Stimulated activated CD4-positive, alpha-beta T cell treated with anti-CD3 and anti-CD28 coated beads, Interleukin-15, amount 100 ng/mL, for 48 hours (primary cell): Measurements from ENCODE around the gene KRT33B.
"Not testable (repeated sequence)": the region's sequence is repeated elsewhere in the genome, so short reads cannot be mapped to it uniquely, and the experiment has no call there.

ENCODE experiments used
- DNase-seq, 2 donors: peaks; one replicate each; pipeline ENCODE4 v3.0.0-alpha.2; 2020; ENCODE audit warnings: low read depth in 2 of 2

The KRT33B gene

DNA sequence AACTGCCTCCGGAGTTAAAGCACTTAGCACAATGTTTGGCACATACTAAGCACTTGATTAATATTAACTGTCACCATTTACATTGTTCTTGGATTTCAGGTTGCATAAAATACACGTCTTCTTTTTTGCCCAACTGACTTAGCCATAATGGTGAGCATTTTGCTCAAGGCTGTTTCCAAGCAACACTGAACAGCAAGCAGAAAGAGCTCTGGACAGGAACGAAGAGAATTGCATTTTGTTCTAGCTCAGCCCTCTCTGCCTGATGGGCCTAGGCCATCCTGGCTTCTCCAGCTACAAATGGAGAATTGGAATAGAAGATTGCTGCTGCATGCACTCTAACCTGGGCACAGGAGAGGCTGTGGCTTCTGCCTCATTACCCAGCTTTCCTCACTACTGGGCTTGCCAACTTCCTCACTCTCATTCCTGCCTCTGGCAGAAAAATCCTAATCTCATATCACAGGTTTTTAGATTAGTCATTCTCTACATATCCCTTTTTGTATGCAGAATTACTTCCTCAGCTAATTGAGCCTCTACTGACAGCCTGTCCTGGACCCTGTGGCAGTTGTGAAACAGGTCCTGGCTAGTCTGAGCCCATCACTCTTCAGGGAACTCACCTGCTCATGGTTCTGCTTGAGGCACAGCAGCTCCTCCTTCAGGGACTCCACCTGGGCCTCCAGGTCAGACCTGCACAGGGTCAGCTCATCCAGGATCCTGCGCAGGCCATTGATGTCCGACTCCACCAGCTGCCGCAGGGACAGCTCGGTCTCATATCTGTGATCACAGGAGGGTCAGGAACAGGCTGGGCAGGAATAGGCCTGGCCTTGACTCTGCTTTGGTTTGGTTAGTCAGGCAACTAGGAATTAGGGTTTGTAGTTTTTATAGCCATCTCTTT, 21.5 kb downstream of the KRT33B start:
- DNase-seq = no peak

DNA sequence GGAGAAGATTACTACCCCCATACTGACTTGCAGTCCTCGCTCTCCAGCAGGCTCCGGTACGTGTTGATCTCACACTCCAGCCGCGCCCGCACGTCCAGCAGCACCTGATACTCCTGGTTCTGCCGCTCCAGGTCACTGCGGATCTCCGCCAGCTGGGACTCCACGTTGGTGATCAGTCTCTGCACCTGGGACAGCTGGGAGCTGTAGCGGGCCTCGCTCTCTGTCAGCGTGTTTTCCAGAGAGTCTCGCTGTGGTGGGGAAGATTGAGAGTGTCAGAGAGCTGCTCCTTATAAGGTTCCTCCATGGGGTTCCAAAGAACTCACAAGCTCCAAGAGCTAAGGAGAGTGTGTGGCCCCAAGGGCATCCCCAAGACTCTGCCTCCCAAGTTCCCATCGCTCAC, 23.2 kb downstream of the KRT33B start:
- DNase-seq = not testable (repeated sequence)

DNA sequence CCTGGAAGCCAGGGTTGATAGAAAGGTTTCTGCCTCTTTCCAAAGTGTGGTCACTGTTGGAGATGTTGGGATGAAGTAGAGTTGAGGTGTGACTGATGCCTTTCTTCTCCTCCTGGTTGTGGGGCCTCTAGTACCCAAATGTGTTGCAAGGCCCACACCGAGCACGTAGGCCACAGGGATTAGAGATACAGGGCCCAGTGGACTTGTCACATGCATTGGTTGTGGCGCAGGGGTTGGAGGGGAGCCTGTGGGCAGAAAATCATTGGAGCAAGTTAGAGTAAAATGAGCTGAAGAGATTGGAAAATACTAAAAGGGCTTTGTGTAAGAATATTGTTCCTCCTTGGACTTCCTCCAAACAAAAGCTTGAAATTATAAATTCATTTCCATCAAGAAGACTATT, 23.6 kb downstream of the KRT33B start:
- no peak for DNase-seq

DNA sequence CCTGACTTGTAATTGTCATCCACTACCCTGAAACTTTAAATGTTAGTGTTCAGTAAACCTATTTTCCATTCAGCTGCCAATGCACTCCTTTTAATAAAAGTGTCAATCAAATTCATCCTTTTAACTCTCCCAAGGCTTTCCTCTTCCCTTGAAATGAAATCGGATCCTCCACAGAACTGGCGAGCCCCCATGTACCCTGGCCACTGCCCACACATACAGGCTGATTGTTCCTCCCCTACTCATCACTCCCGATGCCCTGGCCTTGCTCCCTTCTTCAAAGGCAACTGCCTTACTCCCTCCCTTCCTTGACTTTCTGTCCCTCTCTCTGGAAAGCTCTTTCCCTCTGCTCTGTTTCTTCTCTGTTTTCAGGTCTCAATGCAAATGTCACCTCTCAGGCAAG, 26.6 kb downstream of the KRT33B start:
- no peak for DNase-seq

DNA sequence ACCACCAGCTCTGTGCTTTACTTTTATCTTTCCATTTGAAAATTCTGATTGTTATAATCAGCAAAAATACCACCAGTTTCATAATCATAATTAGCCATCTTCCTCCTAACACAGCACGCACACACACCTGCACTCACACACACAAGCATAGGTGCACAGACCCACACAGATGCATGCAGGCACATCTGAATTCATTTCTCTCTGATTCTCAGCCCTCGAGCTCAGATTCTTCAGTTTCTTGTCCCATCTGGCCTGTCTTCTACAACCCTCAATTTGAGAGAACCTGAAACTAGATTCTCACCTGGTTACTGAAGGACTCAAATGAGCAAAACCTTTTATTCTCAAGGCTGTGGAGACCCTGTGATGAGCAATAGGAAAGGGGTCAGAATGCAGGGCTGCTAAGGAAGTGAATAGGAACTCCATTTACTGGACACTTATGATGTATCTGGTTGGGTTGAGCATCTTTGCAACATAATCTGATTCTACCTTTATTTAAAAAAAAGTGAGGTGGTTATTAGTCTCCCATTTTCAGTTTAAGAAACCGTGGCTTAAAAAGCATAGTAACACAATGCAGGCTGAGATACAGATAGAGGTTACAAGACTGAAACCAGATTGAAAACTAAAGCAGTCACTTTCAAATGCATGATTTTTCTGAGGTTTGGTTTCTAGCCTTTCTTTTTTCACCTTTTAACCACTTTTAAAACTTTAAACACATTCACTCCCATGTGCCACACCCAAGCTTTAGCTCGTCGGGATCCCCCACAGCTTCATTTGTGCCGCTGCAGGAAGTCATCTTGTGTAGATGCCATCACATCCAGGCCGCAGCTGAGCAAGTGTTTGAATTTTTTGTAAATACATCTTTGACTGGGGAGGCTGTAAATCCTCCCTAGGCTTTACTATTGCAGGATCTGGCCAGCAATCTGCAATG, 28.4 kb downstream of the KRT33B start:
- DNase-seq = peak; percentile 17 to 38

DNA sequence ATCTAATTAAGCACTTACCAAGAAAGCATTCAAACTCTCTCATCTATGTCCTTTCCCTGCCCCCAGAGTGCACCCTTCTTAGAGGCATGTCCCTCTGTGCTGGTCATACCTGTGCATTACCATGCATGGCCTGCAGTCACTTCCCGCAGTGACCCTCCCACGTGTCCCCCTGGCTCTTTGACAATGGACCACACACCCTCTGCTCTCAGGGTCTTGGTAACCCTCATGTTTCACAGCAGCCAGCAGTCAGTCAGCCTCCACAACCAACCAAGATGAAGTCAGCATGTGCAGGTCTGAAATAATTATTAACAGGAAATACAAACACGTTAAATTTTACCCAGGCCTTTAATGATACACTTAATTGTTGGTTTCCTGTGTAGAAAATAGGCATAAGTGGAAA, 29.1 kb downstream of the KRT33B start:
- DNase-seq = no peak

DNA sequence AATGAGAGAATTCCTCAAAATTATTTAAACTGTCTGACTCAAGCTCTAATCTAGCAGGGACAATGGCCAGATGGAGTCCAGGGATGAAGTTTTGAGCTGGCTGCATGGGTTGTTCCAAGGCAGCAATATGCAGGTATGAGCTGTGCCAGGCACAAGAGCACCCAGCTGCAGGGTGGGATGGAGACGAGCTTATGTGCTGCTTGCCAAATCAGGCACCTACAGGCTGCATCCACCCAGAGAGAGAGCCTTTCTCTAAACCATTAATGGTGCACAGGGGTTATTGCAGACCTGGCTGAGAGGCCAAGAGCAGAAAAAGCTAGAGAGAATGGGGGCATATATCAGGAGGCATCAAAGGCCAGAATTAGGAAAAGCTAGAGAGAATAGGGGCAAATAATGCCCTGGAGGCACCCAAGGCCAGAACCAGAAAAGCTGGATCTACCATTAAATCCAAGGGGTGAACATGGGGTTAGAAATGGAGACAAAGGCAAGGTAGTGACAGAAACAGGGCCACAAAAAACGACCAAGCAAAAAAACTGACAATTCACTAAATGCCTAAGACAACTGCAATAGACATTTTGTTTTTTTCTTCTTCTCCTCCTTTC, 29.9 kb downstream of the KRT33B start:
- no peak for DNase-seq

DNA sequence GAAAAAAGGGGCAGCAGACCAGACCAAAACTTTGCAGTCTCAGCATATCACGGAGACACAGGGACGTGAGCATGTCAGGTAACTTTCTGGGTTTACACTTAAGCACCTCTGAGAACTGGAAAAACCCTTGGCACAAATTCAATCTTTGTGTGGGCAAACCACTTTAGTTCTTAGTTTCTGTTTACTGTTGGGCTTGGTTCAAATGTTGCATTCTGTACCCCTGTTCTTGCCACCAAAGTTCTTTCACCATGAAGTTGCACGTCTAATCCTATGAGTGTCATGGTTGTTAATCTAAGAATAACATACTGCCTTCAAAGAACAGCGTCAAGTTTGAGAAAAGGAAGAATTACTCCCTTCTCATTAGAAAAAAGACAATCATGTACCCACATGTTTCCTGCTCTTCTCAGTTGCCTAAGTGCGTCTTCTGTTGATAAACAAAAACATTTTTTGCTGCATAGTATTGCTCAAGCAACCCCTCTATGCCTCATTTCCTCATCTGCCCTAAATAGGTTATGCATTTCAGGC, 30.6 kb downstream of the KRT33B start:
- DNase-seq = no peak

DNA sequence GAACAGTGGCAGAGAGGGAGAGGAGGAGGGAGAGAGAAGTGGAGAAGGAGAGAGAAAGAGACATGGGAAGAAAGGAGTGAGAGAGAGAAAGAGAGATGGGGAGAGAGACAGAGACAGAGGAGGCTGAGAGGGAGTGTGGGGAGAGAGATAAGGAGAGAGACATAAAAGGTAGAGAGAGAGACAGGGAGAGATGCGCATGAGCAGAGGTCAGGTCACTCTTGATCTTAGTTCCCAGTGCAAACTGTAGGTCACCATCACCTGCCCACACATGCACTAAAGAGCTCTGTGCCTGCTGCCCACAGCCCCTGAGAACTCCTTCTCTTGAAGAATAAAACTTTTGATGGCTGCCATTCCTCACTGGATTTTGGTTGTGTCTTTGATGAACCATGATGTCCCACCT, 33.9 kb downstream of the KRT33B start:
- DNase-seq = no peak

DNA sequence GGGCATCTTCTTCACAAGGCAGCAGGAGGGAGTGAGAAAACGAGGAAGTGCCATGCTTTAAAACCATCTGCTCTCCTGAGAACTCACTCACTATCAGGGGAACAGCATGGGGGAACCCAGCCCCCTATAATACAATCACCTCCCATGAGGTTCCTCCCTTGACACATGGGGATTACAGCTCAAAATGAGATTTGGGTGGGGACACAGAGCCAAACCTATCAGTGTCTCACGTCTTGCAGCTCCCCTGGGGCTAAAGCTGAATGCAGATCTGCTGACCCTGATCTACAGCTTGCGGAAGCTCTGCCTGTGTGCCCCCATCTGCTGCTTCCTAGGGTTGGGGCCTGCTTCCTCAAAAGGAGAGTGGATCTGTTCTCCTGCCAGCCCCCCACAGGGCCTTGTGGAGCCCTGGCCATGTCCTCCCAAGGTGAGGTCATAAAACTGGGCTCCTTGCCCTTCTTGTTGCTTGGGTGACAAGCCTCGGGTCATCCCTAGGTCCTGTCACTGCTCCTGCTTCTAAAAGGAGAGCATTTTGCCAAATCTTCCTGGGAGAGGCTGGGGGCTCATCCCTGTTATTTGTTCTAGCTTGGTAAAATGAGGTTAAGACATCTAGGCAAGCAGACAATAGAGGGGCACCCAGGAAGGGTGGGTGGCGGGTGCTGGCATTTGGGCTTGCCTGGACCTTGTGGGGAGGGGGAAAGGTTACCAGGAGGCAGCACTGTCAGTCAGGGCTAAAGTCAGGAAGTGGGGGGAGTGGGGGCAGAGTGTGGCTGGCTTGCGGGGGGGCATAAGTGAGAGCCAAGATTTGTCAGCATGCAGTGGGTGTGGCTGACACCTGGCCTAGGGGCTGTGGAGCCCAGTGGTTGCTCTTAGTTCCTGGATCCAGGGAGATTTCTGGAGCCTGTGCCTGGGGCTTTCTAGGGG, 35.0 kb downstream of the KRT33B start:
- no peak for DNase-seq

DNA sequence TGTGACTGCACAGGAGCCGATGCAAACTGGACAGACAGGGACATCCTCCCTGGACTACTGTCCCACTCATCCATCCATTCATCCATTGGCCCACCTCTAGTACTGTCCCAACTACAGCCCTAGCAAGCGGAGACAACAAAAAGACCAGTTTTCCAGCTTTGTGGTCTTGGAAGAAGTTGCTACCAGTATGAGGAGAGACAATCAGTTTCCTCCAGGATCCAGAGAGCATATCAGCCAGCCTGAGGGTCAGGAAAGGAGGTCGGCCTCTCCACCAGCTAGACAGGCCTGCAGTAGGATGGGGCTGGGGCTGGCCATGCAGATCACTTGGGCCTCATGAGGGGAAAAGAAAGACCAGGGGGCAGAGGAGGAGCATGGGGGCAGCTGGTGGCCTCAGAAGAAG, 35.8 kb downstream of the KRT33B start:
- no peak for DNase-seq

DNA sequence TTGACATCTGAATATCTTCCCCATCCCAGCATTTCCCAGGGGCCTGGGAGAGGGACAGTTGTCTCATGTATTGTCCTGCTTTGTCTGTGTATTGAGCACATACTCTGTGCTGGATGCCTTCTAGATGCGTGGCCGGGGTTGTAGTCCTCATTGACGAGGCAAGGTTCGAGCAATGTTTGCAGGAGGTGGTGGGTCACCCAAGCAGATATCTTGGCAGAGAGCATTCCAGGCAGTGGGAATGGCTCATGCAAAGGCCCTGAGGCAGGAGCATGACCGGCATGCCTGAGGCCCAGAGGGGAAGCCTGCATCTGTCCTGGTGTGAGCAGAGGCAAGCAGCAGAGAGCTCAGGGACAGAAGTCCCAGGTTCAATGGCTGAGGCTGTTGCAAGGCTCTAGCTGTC, 36.5 kb downstream of the KRT33B start:
- no peak for DNase-seq

DNA sequence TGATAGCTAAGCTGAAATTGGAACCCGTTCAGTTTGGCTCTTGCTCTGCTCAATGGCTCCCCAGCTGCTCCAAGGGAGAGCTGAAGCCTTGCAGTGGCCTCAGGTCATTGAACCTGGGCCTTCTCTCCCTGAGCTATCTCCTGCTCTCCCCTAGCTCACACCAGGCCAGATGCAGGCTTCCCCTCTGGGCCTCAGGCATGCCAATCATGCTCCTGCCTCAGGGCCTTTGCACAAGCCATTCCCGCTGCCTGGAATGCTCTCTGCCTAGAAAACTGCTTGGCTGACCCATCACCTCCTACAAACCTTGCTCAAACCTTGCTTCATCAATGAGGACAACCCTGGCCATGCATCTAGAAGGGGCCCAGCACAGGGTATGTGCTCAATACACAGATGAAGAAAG, 37.4 kb downstream of the KRT33B start:
- DNase-seq = no peak

DNA sequence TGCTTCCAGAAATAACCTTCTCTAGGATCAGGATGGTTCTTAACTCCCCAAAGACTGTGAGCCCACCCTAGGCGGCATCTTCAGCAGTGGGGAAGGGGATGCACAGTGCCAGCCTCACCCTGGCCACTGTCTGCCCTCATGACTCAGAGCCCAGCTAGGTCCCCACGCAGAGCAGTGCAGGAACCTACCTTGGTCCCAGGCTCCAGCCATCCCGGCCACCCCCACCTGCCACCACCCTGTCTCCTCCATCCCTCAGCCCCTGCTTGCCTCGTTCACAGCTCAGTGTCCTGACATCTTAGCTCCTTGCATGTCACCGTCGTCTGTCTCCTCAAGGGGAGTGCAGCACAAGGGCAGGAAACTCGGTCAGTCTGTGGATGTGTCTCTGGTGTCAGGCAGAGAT, 38.0 kb downstream of the KRT33B start:
- DNase-seq = no peak

DNA sequence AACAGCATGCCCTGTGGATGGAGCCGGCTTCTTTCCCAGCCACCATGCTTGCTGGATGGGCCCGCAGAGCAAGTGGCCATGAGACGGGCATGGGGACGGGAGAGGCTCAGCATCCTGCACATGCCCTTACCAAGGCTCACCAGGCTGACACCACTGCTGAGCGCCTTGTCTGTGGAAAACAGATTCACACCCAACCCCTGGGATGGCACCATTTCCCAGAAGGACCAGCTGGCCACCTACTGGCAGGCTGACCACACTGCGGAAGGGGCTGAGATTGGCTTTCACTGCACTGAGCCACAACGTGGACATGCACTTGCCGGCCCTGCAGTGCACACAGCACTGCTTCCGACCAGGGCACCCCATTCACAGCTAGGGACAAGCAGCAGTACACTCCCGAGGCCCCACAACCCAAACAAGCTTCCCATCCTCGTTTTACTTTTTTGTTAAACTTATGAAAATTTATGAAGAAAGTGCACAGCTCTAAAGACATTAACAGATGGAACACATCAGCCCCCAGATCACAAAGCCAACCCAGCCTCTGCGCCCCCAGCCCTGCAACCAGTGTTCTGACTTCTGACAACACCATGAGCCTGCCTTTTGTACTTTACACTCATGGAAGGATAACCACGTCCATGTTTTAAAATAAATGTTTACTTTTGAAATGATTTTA, 40.2 kb downstream of the KRT33B start:
- no peak for DNase-seq

DNA sequence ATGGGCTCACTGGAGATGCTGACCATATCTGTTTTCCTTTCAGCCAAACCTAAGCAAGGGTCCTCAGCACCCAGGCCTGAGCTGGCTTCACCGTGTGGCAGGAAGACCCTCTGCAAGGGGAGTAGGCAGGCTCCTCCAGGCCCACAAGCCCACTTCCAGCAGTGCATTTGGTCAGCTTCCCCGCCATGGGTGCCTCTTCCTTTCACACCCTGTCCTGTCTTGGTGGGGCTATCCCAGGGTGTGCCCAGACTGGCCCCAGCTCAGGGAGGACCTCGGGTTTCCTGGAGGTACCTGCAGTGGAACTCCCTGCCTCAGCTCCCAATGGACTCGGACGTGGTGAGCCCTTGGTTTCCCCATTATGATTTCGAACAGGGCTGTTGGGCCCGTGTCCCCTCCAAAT, 41.4 kb downstream of the KRT33B start:
- DNase-seq = no peak

DNA sequence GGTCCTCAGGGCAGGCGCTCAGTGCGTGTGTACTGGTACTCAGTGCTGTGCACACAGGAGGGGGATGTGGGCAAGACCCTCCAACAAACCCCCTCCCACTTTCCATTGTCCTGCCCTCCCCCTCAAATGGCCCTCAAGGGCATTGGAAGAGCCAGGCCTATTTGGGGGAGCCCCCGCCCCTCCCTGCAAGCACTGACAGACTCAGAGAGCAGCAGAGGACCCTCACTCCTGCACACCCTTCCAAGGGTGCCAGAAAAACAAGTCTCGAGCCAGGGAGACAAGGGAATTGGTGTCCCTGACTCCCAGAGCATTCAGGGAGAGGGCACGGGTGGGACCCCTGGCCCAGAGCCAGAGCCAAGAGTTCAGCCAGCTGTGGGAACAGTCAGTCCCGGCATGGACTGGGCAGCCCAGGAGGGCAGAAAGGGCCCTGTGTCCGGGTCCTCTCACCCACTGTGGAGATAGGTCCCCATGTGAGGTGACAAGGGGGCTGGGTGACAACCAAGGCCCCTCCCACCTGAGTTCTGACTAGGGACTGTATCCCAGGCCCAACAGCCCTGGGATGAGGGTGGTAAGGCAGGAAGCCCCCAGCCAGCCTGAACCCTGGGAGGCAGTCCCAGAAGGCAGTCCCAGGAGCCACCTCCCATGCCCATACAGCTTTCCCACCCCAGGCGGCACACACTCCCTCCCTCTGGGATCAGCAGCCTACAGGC, 42.0 kb downstream of the KRT33B start:
- no peak for DNase-seq

DNA sequence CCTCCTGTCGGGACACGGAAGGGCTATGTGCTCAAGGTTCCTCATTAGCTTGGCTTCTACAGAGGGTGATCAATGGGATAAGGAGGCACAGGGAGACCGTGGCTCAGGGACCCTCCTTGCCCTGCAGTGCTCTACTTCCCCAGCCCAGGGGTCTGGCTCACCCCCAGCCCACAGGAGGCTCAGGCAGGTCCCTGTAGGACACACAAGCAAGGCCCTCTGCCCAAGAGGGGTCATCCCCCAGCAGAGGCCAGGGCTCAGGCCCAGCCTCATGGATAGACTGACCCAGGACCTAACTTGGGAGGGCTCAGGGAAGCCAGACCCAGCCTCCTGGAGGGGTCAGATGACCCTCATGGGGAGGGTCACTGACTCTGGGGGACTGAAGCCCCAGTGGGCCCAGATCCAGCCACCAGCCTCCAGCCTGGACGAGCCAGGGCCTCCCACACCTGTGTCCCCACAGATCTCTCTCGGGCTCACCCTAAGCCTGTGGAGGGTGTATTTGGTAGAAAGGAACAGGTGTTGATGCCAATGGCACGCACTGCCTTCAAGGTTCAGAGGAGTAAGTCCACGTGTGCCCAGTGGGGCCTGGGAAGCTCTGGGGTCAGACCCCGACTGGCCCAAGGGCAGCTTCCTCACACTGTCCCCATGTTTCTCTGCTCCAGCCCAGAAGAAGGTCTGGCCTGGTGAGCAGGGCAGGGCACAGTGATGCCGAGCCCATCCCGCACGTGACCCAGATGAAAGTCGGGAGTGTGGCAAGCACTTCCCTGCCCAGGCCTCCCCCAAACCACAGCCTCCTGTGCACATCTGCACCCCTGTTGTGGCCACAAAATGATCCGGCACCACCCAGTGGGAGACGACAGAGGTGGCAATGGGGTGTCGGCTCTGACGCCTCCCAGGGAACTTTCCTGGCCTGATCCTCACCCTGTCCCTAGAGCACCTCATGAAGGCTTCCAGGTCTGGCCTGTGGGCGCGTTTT, 43.2 kb downstream of the KRT33B start:
- DNase-seq = no peak

DNA sequence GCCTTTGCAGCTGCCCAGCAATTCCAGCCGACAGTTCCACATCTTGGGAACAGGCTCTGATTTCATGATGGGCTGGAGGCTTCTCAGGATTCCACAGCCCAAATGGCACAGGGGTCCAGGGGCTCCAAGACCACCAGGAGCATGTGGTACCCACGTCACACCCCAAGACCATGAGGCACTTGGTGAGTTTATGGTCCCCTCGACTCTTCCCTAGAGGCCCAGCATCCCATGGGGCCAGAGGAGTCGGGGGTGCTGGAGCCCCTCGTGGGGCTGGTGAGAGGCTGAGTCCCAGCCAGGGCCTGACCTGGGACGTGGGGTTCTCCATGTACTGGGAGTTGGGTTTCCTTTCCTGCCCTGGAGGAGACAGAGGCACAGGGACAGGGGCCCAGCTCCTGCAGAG, 44.0 kb downstream of the KRT33B start:
- DNase-seq = no peak
